Osteoblast (primary cell): Measurements from ENCODE around the gene CROCC2. TPM values are rescaled to one million over a fixed set of nuclear protein-coding genes. Genes with fewer than 3 reads are reported as not detected.

Source experiments
- DNase-seq: peaks from one replicate; pipeline ENCODE4 v3.0.0; 2011; ENCODE audit warnings: low spot score, mixed read lengths; ENCODE audit not compliant: insufficient read length; ENCODE audit errors: missing footprints
- H2AFZ ChIP-seq: 2 replicates; pipeline ENCODE4 v1.6.0; 2011; ENCODE audit warnings: mild to moderate bottlenecking, low read length
- H3K27ac ChIP-seq: 2 replicates; pipeline ENCODE4 v1.5.1; 2011; ENCODE audit warnings: mild to moderate bottlenecking, low read depth, low read length, moderate library complexity
- H3K27me3 ChIP-seq: 2 replicates; pipeline ENCODE4 v1.6.0; 2012; ENCODE audit warnings: mild to moderate bottlenecking, control low read depth, inconsistent platforms, low read length, moderate library complexity; ENCODE audit not compliant: insufficient read depth
- H3K36me3 ChIP-seq: 2 replicates; pipeline ENCODE4 v1.5.1; 2011; ENCODE audit warnings: mild to moderate bottlenecking, low read length, control low read depth, moderate library complexity; ENCODE audit not compliant: insufficient read depth
- H3K4me1 ChIP-seq: 2 replicates; pipeline ENCODE4 v1.5.1; 2011; ENCODE audit warnings: mild to moderate bottlenecking, low read length, control low read depth, moderate library complexity; ENCODE audit not compliant: insufficient read depth
- H3K4me2 ChIP-seq: 2 replicates; pipeline ENCODE4 v1.6.0; 2011; ENCODE audit warnings: mild to moderate bottlenecking, low read length; ENCODE audit not compliant: insufficient read depth
- H3K4me3 ChIP-seq: fragments of 200-600 bp; sonication (generic); 3 replicates; pipeline ENCODE4 v1.5.1; 2012; ENCODE audit warnings: mild to moderate bottlenecking, low read length, inconsistent platforms; ENCODE audit not compliant: insufficient read depth
- H3K79me2 ChIP-seq: 2 replicates; pipeline ENCODE4 v1.6.0; 2012; ENCODE audit warnings: mild to moderate bottlenecking, low read length, control low read depth, inconsistent platforms; ENCODE audit not compliant: insufficient read depth
- H3K9me3 ChIP-seq: 2 replicates; pipeline ENCODE4 v1.5.1; 2011; ENCODE audit warnings: low read depth, low read length, control low read depth
- H4K20me1 ChIP-seq: 2 replicates; pipeline ENCODE4 v1.6.0; 2012; ENCODE audit warnings: mild to moderate bottlenecking, low read length, control low read depth; ENCODE audit not compliant: insufficient read depth
- total RNA-seq: library from RNA; depleted of rRNA; stranded (reverse); fragments of >200 nt; gene quantifications from 2 replicates; pipeline ENCODE4 v1.2.3, GENCODE V29; 2012
- TF ChIP-seq, protein P1 (sequence below): IDR thresholded peaks from 2 replicates; pipeline ENCODE4 v1.5.1; 2011; ENCODE audit warnings: mild to moderate bottlenecking, low read depth, low read length, moderate library complexity; ENCODE audit errors: extremely low read depth

Gene CROCC2
- total RNA-seq, 1 donor, result under 0.01 TPM

DNA sequence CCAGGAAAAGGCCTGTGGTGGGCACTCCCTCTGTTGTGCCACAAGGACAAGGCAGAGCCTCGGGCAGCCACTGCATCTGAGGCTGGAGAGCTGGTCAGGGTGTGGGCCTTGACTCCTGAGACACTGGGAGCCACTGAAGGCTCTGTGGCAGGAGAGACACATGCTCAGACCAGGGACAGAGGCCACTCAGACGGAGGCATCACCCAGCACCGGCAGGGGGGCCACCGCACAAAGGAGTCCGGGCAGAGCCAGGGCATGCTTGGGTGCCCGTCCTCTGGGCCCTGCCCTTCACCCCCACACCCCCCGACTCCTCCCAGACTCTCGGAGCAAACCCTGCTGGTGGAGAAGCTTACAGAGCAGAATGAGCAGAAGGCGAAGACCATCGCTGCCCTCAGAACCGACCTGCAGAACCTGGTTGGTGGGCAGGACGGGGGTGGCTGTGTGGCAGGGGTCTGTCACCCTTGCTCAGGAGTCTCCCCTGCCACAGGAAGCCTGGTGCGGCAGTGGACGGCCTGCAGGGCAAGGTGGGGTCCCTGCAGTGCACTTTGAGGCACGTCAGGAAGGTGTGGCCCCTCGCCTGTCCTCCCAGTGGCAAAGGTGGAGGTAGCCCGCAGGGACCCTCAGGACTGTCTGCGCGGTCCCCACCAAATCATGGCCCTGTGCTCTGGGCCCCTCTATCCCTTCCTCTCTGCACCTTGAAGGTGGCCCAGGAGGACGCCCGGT lies 26.0 kb downstream of the CROCC2 start:
- no peak overlapping the region for H3K27ac ChIP-seq
- no peak overlapping the region for H2AFZ ChIP-seq
- H3K4me1 ChIP-seq, result no peaks in the 10 kb centered on the region
- no peak overlapping the region for H3K4me2 ChIP-seq
- peaks cover 3% of the 10 kb centered on the region for H3K27me3 ChIP-seq
- no peaks in the 10 kb centered on the region for H3K36me3 ChIP-seq
- no peaks in the 10 kb centered on the region for H4K20me1 ChIP-seq
- TF ChIP-seq, protein P1, sequence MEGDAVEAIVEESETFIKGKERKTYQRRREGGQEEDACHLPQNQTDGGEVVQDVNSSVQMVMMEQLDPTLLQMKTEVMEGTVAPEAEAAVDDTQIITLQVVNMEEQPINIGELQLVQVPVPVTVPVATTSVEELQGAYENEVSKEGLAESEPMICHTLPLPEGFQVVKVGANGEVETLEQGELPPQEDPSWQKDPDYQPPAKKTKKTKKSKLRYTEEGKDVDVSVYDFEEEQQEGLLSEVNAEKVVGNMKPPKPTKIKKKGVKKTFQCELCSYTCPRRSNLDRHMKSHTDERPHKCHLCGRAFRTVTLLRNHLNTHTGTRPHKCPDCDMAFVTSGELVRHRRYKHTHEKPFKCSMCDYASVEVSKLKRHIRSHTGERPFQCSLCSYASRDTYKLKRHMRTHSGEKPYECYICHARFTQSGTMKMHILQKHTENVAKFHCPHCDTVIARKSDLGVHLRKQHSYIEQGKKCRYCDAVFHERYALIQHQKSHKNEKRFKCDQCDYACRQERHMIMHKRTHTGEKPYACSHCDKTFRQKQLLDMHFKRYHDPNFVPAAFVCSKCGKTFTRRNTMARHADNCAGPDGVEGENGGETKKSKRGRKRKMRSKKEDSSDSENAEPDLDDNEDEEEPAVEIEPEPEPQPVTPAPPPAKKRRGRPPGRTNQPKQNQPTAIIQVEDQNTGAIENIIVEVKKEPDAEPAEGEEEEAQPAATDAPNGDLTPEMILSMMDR, result no peak
- DNase-seq, result peak; percentile 46
- no peaks in the 10 kb centered on the region for H3K9me3 ChIP-seq
- no peak overlapping the region for H3K4me3 ChIP-seq
- no peaks in the 10 kb centered on the region for H3K79me2 ChIP-seq

DNA sequence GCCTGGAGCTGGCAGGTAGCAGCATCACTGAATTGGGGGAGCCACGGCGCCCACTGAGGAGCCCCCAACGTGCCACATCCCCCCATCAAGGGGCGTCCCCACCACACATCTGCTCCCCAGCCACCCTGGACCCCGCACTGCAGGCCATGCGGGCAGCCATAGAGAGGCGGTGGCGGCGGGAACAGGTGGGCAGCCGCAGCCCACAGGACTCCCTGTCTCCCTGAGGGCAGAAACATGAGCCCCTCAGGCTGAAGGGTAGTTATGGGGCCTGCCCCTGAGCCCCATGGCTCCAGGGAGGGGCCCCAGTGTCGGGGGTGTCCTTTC lies 26.6 kb downstream of the CROCC2 start:
- Histone ChIP-seq H4K20me1 (no peaks in the 10 kb centered on the region), H3K9me3 (no peaks in the 10 kb centered on the region), H3K79me2 (no peaks in the 10 kb centered on the region), H3K4me2 (no peak overlapping the region), H3K27ac (no peak overlapping the region), H2AFZ (no peak overlapping the region), H3K27me3 (peaks cover 3% of the 10 kb centered on the region), H3K4me3 (no peak overlapping the region), H3K4me1 (no peaks in the 10 kb centered on the region), H3K36me3 (no peaks in the 10 kb centered on the region)
- TF ChIP-seq, protein P1, result no peak
- DNase-seq, result peak; percentile 74

DNA sequence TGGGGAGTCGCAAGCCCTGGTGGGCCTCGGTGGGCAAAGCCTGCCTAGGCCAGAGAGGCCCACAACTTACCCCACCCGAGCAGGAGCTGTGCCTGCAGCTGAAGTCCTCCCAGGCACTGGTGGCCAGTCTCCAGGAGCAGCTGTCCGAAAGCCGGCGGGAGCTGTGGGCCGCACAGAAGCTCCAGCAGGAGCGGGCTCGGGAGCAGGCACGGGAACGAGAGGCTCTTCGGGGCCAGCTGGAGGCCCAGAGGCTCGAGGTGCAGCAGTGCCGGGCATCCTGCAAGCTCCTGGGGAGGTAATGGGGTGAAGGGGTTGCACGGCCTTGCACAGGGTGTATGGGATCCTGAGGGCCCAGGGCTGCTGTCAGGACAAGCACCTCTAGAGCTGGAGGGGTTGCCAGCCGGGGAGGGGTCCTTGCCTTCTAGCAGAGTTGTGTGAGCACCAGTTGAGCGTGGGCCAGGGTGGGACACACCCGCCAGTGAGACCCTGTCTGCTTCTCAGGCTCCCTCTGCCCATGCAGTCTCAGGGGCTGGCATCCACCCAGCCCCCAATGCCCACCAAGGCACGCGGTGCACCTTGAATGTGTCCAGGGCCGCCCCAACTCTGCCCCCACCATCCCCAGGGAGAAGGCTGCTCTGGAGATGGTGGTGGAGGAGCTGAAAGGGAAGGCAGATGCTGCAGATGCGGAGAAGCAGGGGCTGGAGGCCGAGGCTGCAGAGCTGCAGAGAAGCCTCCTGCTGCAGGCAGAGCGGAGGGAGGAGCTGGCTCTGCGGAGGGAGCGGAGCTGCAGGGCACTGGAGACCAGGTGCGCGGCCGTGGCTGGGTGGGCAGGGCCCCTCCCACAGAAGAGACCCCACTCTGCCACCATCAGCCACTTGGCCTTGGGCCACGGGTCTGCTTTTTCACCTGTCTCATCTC lies 27.2 kb downstream of the CROCC2 start:
- peak; percentile 74 for DNase-seq
- no peaks in the 10 kb centered on the region for H3K9me3 ChIP-seq
- H3K4me1 ChIP-seq, result no peaks in the 10 kb centered on the region
- H3K36me3 ChIP-seq, result no peaks in the 10 kb centered on the region
- no peak overlapping the region for H2AFZ ChIP-seq
- no peak overlapping the region for H3K4me2 ChIP-seq
- H3K4me3 ChIP-seq, result no peak overlapping the region
- peaks cover 3% of the 10 kb centered on the region for H3K27me3 ChIP-seq
- H3K79me2 ChIP-seq, result no peaks in the 10 kb centered on the region
- no peak overlapping the region for H3K27ac ChIP-seq
- TF ChIP-seq, protein P1, result no peak
- H4K20me1 ChIP-seq, result no peaks in the 10 kb centered on the region
